HT1080 (cell line): ENCODE measurements around the gene KL. TPM values are rescaled to one million over a fixed set of nuclear protein-coding genes. Genes with fewer than 3 reads are reported as not detected.
A peak's percentile ranks its signal among the peaks of the same experiment; 100 is the strongest.

ENCODE experiments used
- DNase-seq: peaks from one replicate; pipeline ENCODE4 v3.0.0-alpha.2; 2015; ENCODE audit warnings: low read depth
- total RNA-seq: library from RNA; depleted of rRNA; stranded (reverse); fragments of >200 nt; shearing (Covaris generic); gene quantifications from 2 replicates; pipeline ENCODE4 v1.2.3, GENCODE V29; 2014

The KL gene
- total RNA-seq, 1 experiment from 2014 or later, result not detected

DNA sequence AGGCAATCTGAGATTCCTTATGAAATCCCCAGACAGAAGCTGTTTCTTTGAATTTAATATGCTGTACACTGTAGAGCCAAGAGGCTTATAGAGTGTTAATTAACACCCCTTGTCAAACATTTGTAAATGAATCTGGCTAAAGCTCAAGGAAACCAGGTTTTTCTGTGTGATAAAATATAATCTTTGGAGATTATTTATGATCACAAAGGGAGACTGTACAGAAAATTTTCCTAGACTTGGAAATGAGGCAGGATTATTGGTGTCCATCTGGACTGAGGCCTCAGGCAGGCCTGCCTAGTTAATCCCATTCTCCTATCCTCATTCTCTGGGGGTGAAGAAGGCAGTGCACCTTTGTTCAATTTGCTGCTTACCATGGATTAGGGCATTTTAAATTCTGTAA lies 17.8 kb downstream of the KL start:
- no peak for DNase-seq

DNA sequence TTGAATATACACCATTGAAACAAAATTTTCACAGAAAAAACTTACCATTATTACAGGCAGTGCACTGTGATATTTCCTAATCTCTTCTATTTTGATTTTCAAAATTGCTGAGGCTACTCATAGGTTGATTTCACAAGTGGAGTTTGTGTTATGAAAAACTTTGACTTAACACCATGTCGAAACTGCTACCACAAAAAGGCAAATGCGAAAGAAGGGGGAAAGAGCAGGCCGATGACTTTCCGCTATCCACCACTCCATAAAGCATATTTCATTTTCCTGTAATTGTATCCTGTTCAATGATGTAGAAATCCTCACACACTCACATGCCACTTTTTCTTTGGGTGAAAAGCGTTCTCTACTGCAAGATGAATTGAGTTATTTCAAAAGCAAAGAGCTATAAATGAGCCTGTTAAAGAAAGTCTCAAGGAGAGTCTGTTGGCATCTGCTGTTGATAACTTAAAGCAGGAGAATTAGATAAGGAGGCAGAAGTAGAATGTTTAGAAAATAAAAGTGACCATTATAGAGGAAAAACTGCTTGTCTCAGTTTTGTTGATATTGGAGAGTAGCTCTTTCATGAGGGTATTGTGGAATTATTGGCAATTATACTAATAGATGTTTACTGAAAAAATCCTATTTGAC lies 18.8 kb downstream of the KL start:
- no peak for DNase-seq

DNA sequence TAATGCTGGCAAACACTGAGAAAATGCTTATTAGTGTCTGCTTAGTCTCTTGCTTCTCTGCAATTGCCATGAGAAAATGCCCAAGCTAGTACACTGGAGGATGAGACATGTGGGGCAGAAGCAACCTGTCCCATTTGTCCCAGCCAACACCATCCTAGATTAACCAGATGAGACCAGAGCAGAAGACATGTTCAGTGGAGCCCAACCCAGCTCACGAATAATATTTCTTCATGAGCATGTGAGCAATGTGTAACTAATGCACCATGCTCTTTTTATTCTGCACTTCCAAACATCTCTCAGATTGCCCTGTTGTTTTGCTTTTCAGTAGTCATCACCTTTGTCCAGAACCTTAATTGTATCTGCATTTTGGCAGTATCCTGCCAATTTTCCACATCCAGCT lies 21.4 kb downstream of the KL start:
- no peak for DNase-seq

DNA sequence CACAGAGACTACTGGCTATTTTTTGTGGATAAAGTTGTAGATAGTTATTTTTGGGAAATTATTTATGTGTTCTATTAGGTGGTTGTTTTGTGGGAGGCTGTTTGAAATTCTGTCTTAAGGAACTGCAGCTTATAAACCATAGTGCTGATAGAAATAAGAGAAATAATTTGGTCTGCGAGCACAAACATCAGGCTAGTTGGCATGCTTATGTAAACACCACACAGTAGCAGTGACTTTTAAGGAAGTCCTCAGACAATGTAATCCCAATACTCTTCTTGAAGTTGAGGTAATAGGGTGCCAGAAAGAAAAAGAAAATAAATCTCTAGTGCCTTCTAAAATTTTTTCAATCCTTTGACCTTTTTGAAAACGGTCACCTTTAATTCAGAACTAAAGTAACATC lies 23.9 kb downstream of the KL start:
- no peak for DNase-seq

DNA sequence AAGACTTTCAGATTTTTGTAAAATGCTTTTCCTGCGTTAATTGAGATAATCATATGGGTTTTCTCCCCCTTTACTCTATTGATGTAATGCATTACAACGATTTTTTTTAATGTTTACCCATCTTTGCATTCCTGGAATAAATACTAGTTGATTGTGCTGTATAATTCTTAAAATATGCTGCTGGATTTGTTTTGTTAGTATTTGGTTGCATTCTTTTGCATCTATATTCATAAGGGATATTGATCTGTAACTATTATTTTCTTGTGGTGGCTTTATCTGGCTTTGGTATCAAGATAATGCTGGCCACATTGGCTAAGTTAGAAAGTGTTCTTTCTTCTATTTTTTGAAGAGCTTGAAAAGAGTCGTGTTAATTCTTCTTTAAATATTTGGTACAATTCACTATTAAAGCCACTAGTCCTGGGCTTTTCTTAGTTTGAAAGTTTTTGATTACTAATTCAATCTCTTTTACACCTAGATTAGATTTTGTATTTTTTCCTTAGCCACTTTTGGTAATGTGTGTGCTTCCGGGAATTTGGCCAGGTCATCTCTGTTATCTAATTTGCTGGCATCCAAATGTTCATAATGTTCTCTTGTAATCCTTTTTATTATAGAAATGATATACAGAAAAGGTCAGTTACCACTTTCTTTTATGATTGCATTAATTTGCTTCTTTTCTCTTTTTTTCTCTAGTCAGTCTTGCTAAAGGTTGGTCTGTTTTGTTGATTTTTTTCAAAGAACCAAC lies 29.8 kb downstream of the KL start:
- DNase-seq, result no peak

DNA sequence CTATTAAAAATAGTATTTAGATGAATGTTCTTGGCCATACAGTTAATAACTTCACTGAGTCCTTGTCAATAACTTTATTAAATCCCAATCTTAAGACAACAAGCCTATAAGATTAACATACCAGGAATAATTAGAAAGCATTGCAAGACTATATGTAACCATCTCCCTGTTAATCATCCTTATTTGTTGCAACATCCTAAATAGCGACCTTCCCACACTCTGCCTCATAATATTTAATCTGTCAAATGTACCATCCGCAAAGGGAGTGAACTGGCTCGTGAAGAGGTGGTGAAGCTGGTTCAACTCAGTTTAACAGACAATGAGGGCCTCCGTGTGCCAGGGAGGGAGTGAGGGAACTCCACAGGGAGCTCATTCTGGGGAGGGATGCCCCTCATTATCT lies 33.9 kb downstream of the KL start:
- no peak for DNase-seq

DNA sequence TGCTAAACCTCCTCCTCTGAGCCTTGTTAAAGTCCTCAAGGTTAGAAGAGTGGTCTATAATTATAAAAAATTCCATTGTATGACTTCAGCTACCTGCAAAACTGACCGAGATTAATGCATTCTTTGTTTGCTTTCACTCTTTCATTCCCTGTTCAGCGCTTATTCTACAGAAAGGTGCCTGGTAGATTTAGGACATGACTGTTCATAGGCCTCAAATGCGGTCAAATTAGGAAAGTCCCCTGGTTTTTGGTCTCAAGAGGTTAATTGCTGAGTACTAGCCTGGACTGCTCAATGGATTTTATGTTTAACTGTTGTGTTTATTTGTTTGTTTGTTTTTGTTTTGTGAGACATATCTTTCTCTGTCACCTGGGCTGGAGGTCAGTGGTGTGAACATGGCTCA lies 35.4 kb downstream of the KL start:
- DNase-seq, result no peak

DNA sequence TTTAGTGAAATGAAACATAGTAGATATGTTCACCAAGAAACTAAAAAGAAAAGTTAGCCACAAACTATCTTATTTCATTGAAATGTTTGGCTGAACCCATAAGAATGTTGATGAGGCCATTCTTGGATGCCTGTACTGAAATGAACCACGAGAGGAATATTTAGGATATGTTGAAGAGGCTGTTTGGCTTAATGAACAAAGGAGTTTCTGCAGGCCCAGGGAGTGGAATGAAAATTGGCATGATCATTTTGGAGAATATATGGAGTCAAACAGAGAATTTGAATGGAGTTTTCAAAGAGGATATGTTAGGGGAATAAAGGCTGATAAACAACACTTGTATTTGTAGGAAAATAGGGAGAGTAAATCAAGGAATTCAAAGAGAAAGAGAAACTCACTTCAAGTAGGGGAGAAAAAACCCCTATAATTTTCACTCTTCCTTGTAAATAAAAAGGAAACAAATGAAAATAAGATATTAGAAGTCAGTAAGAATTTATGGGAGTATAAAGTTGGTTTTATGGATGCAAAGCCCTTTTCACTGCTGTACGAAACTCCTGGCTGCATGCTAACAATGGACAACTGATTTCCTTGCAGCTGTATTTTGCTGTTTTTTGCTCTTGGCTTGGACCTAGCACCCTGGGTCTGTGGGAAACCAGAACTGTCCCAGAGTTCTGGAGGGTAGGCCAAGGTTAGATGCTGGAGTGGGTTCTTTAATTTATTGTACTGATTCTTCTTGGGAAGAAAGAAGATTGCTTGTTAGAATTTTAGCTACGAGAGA lies 36.5 kb downstream of the KL start:
- no peak for DNase-seq

DNA sequence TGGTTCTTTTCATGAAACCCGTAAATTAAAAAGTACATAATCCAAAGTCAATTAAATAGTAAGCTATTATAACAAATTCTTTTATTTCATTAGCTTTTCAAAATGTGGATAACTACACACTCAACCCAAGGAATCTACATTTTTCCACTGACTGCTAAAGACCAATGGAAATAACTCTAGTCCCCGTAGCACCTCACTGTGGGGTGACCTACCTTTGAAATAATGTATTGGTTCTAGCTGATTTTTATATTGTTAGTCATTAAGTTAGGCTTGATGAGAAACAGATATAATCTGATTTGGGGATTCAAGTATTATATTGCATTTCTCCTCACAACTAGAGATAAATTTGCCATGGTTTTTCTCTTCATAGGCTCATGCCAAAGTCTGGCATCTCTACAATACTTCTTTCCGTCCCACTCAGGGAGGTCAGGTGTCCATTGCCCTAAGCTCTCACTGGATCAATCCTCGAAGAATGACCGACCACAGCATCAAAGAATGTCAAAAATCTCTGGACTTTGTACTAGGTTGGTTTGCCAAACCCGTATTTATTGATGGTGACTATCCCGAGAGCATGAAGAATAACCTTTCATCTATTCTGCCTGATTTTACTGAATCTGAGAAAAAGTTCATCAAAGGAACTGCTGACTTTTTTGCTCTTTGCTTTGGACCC lies 37.3 kb downstream of the KL start:
- no peak for DNase-seq

DNA sequence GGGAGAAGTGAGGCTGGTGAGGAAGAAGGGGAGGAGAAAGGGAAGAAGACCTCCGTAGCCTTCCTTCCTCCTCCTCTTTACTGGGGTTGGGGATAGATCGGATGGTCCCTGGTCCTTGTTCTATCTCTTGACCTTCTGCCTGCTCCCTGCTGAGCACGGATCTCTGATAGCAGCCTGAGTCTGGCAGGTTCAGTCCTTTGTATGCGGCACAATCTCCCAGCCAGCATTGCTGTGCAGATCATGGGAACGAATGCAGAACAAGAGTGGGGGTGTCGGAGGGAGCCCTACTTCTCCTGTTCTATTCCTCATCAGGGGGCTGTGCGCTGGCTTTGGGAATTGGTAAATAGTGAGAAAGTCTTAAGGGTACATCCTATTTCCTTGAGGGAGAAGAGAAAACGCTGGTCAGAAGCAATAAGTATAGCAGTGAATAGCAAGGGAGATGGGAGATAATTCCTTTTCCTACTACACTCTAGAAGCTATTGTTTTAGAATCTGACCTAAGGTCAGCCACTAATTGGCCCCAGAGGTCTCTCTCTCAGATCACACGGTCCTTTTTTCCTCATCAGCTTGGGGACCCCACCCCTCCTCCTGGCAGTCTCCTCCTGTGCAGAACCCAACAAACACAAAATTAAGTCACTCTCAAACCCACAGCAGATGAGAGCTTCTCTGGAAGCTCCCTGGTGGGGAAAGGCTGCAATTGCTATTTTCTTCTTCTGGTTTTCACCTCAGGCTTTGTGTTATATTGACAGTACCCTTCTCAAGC lies 41.0 kb downstream of the KL start:
- peak; percentile 21 for DNase-seq

DNA sequence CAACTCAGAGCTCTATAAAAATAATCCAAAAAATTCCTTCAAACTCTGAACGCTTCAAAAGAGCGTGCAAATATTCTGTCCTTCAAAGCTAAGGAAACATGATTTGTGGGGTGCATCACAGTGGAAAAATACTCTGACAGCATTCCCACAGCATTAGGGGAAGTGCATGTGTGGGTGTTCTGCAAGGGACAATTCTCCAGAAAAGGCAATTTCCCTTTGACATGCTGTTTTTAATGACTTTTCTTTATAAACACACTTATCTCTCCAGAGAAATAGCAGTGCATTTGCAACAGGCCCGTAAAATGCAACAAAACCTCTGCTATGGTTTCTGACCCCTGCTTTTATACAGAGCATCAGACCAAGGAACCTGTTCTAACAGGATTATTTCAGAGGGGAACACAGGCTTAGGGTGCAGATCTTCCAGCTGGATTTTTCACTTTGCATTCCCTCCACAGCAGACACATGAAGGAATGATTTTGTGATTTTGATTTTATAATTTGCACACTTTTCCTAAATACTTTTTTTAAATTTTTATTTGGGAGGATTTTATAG lies 42.6 kb downstream of the KL start:
- no peak for DNase-seq

DNA sequence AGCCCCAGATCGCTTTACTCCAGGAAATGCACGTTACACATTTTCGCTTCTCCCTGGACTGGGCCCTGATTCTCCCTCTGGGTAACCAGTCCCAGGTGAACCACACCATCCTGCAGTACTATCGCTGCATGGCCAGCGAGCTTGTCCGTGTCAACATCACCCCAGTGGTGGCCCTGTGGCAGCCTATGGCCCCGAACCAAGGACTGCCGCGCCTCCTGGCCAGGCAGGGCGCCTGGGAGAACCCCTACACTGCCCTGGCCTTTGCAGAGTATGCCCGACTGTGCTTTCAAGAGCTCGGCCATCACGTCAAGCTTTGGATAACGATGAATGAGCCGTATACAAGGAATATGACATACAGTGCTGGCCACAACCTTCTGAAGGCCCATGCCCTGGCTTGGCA lies 44.6 kb downstream of the KL start:
- DNase-seq, result no peak

DNA sequence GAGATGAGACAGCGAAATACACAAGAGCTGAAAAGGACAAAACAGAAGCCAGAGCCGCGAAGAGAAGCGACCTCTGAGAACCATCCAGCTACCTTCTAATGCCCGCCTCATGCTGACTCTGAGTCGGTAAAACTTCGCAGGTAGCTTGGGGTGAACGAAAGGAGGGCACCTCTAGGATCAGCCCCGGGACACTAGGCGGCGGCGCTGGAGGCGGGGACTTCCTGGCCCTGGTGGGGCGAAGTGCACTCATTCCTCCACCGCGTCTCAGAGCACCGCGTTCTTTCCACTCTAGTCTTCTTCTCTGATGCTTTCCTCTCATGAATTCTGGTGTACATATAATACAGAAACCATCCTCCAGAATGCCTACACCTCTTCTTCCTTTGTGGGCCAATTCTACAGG lies 50.1 kb downstream of the KL start:
- DNase-seq, result no peak

DNA sequence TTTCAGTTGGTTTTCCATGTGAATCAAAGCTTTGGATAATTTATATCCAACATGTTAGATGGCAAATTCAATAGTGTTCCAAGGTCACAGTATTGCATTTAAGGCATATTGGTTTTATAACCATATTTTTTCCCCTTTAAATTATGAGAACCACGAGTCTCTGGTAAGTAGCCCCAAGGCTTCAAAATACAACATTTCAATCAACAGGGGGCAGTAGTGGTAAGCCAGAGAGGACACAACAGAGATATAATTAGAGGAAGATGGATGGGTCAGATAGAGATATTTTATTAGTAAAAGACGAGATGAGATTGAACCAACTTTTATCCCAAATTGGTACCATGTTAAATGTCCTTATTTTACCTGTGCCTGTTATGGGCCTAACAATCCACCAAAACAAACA lies 53.1 kb downstream of the KL start:
- peak; percentile 24 for DNase-seq

DNA sequence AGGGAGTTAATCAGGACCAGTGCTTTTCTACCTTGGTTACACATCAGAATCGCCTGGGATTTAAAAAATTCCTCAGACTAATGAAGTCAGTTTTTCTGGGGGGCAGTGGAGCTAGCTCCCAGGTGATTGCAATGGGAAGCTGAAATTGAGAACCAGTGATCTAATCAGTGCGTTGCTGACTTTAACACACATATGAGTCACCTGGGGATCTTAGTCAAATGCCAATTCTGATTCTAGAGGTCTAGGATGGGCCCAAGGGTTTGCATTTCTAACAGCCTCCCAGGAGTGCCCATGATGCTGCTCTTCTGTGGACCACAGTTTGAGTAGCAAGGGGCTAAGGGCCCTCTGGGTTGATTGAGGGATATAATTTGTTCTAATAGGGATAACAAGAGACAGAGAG lies 54.5 kb downstream of the KL start:
- peak; percentile 39 for DNase-seq

DNA sequence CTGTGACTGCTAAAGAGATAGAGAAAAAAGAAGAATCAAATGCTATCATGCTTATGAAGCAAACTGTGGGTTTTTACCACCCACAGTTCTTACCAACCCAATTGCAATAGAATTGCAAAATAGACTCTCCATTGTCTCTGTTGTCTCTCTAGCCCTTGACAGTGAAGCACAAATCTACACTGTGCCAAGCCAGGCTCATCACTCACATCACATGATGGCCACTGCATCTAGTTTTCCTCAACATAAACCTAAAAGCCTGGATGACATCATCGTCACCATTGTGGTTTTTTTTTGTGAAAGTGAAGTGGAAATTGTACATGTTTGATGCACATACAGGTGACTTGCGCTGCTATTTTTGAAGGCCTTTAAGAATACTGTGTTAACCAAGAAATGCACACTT lies 56.1 kb downstream of the KL start:
- DNase-seq, result no peak

DNA sequence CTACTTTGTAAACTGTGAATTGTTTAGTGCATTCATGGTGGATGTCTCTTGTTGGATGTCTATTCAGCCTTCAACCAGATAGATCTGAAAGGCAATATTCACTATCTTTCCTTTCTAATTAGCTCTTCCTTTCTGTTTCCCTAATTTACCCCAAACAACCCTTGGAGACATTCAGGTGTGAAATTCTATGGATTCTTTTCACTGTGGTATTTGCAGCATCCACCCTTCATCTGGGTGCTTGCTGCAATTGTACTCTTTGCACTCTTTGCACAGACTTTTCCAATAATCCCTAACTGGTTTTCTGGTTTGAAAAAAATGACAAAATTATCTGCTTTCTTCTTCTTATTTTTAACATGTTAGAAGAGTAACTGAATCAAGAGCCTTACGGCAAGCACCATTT lies 56.5 kb downstream of the KL start:
- no peak for DNase-seq

DNA sequence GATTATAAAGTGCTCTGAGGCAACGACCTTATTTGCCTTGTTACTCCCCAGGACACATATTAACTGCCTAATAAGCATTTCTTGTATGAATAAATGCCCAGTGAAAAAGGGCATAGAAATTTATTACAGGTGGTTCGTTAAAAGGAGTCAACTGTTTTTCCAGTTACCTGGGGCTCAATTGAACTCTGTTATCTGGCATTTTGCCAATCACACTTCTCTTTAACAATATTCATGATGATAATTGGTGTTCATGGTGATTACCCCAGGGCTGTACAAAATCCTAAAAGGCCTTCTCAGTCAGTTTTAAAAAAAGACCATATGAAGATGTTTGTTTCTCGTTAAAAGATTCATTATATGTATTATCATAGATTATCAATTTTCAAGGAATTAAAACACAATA lies 57.1 kb downstream of the KL start:
- DNase-seq, result no peak

DNA sequence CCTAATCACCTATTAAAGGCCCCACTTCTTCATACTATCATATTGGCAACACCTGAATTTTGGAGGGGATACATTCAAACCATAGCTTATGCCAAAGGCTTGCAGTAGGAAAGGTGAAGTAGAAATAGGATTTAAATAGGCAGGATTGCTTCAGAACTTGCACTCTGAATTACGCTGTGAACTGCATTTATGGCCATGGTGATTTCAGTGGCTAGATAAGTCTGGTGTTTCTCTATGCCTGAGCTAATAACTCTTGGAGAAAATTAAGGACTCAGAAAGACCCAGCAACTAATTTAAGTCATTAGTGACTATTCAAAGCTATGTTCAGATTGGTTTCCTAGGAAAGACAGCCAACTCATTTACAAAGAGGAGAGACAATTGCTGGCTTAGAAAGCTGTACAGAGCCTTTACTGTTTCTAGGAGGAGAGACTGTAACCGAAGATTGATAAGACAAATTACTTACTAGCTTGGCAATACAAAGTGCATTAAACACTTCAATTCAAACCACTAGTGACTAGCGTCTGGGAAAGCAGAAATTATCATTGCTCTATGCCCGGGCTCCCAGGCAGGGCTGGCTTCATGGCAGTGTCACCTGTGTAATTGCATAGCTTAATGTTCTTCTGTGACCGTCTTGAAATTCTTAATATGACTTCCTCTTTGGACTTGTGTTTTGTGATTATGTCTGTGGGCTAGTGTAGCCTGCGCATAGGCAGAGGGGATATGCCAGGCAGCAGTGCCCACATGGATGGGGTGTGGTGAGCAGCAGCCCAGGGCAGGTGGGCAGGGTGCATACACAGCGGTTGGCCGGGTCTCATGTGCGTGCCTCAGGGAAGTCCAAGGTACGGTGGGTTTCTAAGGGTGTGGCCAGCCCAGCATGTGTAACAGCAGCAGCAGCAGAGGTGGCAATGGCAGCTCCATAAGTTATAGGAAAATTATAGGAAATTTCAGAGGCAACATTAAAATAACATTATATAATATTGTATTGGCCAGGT lies 60.1 kb downstream of the KL start:
- DNase-seq, result no peak

DNA sequence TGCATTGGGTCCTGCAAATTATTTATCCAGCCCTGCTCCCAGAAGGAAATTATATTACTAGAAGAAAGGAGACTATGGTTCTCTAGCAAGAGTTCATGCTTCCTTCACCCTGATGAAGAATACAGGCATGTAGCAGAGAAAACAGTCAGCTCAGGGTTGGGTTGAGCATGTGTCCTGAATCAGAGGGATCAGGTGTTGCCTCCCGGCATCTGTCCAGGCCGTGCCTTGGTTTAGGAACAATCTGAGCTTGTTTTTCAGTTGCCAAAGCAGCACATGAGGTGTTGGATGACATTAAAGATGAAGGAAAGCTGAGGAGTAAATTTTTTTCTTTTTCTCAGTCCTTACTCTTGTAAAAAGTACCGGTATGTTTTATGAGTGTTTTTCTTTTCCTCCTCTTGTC lies 62.0 kb downstream of the KL start:
- DNase-seq, result no peak
